GM19324 (cell line): ENCODE results near the gene ZNF785.
"Not testable (repeated sequence)": the region's sequence is repeated elsewhere in the genome, so short reads cannot be mapped to it uniquely, and the experiment has no call there.

ENCODE experiments used
- ATAC-seq: cut with Tn5 transposase; IDR thresholded peaks from one replicate; pipeline ENCODE4 v1.9.1; 2021; ENCODE audit warnings: mild to moderate bottlenecking, moderate library complexity; ENCODE audit not compliant: unreplicated experiment, low FRiP score

ZNF785 gene

DNA sequence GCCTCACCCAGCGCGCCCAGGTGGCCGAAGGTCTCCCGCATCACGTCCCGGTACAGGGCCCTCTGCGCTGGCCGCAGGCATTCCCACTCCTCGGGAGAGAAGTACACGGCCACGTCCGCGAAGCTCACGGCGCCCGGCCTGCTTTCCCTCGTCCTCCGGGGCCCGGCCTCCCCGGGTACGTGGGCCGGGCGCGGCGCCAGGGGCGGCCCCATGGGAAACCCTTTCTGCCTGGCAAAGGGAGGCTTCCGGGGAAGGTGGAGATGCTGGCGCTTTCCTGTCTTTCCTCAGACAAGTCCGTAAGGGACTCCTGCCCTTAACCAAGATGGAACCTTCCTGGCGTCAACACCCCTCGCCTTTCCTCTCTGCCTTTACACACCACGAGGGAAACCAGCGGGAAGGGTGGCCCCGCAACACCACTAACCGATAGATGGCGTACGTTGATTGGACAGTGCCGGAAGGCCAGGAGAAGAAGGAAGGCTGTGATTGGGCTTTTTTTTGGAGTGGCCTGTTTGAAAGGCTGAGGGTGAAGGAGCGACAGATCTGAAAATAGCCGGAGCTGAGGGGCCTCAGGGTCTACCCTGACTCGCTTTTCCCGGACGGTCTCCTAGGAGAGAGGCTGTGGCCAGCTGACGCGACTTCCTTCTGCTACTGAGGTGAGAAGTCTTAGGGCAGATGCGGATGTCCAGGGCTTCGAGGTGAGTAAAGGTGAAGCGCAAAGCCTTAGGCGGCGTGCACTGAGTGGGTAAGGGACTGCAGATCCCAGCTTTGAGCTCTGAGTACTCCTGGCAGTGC is at the start of gene ZNF785:
Gene ZNF785 (minus strand): TSS at position 298 of the 792 bp plus-strand sequence. CDS start 86 bp downstream, at position 212.
- ATAC-seq = peak; percentile 79

DNA sequence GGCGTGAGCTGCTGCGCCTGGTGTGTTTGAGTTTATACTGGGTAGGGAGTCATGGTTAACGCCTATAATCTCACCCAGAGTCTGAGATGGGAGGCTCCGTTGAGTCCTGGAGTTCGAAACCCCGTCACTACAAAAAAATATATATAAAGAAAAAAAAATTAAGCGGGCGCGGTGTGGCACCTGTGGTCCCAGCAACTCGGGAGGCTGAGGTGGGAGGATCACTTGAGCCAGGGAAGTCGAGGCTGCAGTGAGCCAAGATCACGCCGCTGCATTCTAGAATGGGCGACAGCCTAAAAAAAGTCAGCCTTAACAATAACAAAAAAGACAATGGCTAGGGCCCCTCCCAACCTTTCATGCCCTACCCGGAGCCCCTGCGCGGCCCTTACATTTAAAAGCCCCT is 48.0 kb upstream of the ZNF785 start:
- ATAC-seq = no peak

DNA sequence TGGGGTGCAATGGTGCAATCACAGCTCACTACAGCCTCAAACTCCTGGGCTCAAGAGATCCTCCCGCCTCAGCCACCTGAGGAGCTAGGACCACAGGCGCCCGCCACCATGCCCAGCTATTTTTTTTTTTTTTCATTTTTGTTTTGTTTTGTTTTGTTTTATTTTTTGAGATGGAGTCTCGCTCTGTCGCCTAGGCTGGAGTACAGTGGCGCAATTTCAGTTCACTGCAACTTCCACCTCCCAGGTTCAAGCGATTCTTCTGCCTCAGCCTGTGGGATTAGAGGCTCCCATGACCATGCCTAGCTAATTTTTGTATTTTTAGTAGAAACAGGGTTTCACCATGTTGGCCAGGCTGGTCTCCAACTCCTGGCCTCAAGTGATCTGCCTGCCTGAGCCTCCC is 47.0 kb upstream of the ZNF785 start:
- ATAC-seq = not testable (repeated sequence)

DNA sequence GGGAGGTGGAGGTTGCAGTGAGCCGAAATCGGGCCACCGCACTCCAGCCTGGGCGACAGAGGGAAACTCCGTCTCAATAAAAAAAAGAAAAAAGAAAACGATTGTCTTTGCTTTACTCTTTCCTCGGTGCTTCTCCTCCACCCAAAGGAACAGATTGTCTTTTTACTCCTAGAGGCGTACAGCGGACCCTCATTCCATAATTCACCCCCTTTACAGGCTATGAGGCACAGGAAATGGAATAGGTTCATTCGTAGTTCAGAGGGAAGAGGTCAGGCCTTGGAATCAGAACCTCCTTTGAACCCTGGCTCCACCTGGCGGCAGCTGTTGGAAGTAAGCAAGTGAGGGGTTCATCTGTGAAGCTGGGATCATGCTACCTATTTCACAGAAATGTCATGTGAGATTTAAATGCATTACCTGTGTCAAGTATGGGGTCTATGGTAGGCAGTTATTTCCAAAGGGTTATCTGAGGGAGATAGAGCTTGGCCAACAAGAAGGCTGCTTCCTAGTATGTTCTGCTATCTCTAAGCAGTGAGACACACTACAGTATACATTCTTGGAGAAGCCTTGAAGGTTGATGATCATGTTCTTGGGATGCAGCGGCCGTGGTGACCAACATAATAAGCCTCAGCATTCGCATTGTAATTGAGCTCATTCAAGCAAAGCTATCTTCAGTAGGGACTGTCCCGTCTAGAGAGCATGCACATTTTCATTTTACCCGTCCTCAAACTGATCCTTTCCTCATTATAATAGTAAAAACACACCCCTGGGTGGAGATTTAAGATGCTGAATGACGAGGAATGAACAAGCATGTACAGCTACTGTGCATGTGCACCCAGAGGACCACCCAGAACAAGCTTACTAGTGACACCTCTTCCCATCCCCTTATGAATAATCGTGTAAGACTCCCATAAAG is 43.4 kb upstream of the ZNF785 start:
- no peak for ATAC-seq

DNA sequence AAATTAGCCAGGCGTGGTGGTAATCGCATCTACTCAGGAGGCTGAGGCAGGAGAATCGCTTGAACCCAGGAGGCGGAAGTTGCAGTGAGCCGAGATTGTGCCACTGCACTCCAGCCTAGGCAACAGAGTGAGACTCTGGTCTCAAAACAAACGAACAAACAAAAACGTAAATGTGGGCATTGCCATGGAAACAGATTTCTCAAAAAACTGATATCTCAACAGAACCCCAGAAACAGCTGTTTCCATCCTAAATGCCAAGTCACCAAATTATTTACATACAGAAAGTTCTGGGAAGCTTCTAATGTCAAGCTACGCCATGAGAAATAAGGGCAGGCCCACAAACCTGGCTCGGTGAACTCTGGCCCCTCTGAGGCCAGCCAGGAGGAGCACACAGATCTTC is 40.7 kb upstream of the ZNF785 start:
- ATAC-seq = no peak

DNA sequence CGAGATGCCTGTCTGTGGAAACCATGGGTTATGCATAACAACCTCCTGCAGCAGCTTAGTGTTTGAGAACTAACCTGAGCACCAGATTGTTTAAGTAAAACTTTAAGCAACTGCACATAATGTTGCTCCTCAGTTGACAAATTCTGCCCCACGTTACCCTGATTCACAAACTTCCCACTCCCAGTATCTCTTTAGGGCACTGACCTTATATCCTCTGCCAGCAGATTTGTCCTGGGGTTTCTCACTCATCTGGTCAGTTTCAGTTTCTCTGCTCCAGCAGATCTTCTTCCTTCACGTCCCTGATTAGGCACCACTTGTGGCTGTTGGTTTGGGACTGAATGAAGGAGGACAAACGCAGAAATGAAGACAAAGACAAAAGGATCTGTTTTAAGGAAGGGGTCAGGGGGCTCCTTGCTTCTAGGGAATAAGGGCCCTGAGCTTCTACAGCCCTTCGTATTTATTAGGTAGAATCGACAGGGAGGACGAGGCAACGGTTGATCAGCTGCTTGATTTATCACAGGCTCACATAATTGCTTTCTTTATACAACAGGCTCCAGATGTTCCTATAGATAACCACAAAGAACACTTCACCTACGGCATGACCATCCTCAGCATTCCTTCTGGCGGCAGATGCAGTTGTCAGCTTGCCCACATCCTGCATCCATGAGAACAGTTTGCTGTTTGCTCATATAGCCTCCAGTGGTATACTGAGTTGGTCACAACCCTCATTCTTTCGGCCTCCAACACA is 38.2 kb upstream of the ZNF785 start:
- ATAC-seq = no peak

- no peak for ATAC-seq
These were observed 37.0 kb upstream of the ZNF785 start for GRCh38 chr16:30622455-30623032.

DNA sequence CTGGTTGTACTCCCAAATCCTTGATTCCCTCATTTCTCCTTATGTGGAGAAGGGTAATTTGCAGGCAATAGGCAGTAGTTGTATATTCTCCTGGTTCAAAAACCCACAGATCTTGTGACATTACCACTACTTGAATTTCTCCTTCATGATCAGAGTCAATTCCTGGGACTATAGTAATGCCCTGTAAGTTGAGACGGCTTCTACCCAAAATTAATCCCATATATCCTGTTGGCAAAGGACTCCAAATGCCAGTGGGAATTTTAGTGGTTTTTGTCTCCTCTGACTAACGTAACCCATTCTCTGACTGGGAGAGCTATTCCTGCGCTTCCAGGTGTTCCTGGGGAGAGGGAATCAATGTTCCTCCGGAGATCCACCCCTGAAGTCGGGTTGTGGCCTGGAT is 36.3 kb upstream of the ZNF785 start:
- no peak for ATAC-seq

DNA sequence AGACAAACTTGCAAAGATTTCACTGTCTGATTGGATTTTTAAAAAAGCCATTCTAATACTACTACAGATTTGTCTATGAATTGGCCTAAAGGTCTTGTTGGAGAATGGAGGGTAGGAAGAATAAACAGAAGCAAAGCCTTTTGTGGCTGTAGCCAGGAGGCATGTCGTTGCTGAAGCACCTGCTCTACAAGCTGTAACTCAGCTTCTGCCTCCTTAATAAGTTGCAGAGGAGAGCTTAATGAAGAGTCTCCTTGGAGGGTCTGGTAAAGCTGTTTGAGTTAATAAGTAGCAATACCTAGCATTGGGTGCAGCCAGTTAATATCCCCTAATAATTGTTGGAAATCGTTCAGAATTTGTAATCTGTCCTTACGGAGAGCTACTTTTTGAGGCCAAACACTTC is 34.7 kb upstream of the ZNF785 start:
- no peak for ATAC-seq

GRCh38 chr16:30619638-30620037 is 34.1 kb upstream of the ZNF785 start:
- ATAC-seq = no peak

DNA sequence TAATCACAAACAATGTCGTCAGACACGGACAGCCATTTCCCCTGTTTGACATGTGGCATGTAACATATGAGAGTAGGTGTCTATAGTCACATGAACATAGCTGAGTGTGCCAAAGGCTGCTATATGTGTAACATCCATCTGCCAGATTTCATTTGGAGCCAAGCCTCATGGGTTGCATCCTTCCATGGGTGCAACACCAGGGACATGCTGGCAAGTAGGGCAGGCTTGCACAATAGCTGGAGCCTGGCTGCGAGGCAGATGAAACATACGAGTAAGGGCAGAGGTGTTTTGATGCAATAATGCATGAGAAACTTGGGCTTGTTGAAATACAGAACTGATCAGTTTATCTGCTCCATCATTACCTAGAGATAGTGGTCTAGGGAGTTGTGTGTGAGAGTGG is 33.7 kb upstream of the ZNF785 start:
- ATAC-seq = no peak

GRCh38 chr16:30615358-30616091 is 30.0 kb upstream of the ZNF785 start:
- no peak for ATAC-seq

- ATAC-seq = peak; percentile 85
These were observed 24.7 kb upstream of the ZNF785 start, which contains the start of gene ZNF689 for GRCh38 chr16:30609926-30610839. Gene ZNF689 (minus strand): TSS chr16:30610389. CDS start chr16:30610041, 348 bp downstream.

- no peak for ATAC-seq
These were observed 23.8 kb upstream of the ZNF785 start for GRCh38 chr16:30609002-30609925.

DNA sequence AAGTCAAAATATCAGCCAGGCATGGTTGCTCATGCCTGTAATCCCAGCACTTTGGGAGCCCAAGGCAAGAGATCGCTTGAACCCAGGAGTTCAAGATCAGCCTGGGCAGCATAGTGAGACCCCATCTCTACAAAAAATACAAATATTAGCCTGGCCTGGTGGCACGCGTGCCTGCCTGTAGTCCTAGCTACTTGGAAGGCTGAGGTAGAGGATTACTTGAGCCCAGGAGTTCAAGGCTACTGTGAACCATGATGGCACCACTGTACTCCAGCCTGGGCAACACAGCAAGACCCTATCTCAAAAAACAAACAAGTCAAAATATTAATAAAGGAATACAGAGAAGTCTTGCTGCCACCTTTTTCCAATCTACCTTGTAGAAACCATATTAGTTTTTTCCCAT is 20.5 kb upstream of the ZNF785 start:
- ATAC-seq = no peak

DNA sequence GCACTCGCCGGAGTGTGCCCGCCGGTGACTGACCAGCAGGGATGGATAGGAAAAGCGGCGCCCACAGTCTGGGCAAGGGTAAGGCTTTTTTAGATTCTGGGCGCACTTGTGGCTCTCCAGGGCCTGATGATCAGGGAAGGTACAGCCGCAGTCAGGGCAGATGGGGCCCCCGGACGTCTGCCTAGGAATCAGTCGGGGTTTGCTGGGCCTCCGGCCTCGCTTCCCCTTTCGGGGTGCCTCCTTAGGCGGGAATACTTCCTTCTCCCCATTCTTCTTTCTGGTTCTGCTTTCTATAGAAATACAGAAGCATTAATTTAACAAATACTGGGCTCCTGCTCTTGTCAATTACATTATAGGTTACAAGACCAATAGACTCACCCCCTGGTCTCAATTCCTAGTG is 19.7 kb upstream of the ZNF785 start:
- no peak for ATAC-seq

GRCh38 chr16:30604316-30604947 is 18.9 kb upstream of the ZNF785 start:
- no peak for ATAC-seq
